AG04449 (cell line): ENCODE results near the gene DEFB123.
"Not testable (repeated sequence)": the region's sequence is repeated elsewhere in the genome, so short reads cannot be mapped to it uniquely, and the experiment has no call there.

Experiments used
- CTCF ChIA-PET: fragments of 350-600 bp; formaldehyde crosslinking; extraction: SDS; loops from one replicate; lab custom pipeline; 2021; ENCODE audit warnings: antibody characterized with exemption; lab: Yijun Ruan, JAX
- POLR2A ChIA-PET: fragments of 400-600, 350-600 bp; formaldehyde crosslinking; extraction: SDS; loops from one replicate; lab custom pipeline; 2020; ENCODE audit warnings: antibody characterized with exemption, inconsistent platforms; lab: Yijun Ruan, JAX
- DNase-seq: peaks from one replicate; pipeline ENCODE4 v3.0.0-alpha.2; 2010; ENCODE audit warnings: low read depth, low spot score
- H3K4me3 ChIP-seq: 2 replicates; pipeline ENCODE4 v1.5.1; 2011; ENCODE audit warnings: low read depth, mild to moderate bottlenecking, control low read depth, low read length
- TF ChIP-seq, protein P1 (sequence below): IDR thresholded peaks from one replicate; pipeline ENCODE4 v1.5.1; 2011; ENCODE audit warnings: mild to moderate bottlenecking, moderate library complexity, low read length, control low read depth, inconsistent platforms; ENCODE audit not compliant: insufficient read depth; ENCODE audit errors: missing control alignments

The DEFB123 gene

DNA sequence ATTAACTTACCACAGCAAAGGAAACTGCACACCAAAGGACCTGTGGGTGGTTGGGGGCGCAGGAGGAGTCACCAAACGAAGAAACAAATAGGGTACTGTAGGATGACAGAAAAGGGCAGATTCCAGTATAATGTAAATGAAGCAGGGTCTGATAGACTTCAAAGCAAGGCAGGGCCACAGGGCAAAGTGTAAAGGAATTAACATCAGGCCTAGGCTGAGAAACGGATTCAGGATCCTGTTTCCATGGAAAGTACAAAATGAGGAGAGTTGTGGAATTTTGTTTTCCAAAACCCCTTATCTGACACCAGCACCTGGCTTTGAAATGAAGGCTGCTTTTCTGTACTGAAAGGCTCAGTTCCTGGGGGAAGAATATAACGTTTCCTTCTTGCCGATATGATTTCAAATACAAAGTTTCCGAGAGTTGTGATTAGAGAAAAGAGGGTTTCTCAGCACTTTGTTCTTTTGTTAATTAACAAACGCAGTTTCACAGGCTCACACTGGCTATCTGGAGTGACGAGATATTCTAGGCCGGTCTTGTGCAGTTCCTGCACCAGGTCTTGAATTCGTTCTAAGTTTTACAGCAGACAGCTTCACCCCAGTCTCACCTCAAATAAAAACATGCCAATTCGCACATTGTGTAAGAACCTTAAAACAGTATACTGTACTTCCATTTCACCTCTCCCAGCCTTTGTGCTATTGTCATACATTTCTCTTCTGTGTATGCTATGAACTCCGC lies 5.8 kb downstream of the DEFB123 start:
- POLR2A ChIA-PET, result no interaction called here
- TF ChIP-seq, protein P1, sequence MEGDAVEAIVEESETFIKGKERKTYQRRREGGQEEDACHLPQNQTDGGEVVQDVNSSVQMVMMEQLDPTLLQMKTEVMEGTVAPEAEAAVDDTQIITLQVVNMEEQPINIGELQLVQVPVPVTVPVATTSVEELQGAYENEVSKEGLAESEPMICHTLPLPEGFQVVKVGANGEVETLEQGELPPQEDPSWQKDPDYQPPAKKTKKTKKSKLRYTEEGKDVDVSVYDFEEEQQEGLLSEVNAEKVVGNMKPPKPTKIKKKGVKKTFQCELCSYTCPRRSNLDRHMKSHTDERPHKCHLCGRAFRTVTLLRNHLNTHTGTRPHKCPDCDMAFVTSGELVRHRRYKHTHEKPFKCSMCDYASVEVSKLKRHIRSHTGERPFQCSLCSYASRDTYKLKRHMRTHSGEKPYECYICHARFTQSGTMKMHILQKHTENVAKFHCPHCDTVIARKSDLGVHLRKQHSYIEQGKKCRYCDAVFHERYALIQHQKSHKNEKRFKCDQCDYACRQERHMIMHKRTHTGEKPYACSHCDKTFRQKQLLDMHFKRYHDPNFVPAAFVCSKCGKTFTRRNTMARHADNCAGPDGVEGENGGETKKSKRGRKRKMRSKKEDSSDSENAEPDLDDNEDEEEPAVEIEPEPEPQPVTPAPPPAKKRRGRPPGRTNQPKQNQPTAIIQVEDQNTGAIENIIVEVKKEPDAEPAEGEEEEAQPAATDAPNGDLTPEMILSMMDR, result no peak
- H3K4me3 ChIP-seq, result no peak overlapping the region
- DNase-seq, result no peak
- CTCF ChIA-PET, result no interaction called here

DNA sequence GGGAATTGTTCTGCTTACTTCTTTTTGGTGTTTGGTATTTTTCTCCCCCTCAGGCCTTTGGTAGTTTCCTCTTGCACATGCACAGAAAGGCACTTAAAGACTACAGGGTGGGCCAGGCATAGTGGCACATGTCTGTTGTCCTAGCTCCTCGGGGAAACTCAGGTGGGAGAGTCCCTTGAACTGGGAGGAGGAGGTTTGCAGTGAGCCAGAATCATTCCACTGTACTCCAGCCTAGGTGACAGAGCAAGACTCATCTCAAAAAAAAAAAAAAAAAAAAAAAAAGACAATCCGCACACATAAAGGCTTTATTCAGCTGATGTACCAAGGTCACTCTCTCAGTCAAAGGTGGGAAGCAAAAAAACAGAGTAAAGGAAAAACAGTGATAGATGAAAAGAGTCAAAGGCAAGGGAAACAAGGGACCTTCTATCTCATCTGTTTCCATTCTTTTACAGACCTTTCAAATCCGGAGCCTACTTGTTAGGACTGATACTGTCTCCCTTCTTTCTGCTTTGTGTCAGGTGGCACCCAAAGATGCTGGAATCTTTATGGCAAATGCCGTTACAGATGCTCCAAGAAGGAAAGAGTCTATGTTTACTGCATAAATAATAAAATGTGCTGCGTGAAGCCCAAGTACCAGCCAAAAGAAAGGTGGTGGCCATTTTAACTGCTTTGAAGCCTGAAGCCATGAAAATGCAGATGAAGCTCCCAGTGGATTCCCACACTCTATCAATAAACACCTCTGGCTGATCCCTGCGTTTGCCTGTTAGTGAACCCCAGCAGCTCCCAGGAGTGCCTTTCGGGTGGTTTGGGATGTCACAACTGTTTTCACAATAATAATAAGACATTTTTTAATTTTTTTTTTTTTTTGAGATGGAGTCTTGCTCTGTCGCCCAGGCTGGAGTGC lies 9.3 kb downstream of the DEFB123 start:
- CTCF ChIA-PET, result interaction anchor here (0.9 to 2.4 kb wide), 3 partner anchors 9 to 53 kb away, joined by 3 to 12 read pairs (median 10); partner anchors contain the start of gene DEFB123
- TF ChIP-seq, protein P1, result no peak
- no peak overlapping the region for H3K4me3 ChIP-seq

DNA sequence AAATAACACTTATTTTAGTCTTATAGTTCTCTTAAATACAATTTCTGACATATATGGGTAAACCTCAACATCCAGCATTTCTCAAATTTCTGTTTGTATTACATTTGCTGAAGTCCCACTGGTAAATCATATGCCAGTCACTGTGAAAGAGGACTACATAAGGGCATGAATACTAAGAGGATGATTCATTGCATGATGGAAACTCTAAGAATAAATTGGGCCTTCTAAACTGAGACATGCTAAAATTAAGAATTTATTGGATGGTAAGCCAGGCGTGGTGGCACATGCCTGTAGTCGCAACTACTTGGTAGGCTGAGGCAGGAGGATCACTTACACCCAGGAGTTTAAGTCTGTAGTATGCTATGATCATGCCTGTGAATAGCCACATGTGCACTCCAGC lies 12.1 kb downstream of the DEFB123 start:
- DNase-seq, result no peak
- no peak overlapping the region for H3K4me3 ChIP-seq
- TF ChIP-seq, protein P1, result no peak
- POLR2A ChIA-PET, result no interaction called here
- CTCF ChIA-PET, result no interaction called here

More for the DNA sequence above, 9.3 kb downstream of the DEFB123 start:
- no peak for DNase-seq
- POLR2A ChIA-PET, result no interaction called here

DNA sequence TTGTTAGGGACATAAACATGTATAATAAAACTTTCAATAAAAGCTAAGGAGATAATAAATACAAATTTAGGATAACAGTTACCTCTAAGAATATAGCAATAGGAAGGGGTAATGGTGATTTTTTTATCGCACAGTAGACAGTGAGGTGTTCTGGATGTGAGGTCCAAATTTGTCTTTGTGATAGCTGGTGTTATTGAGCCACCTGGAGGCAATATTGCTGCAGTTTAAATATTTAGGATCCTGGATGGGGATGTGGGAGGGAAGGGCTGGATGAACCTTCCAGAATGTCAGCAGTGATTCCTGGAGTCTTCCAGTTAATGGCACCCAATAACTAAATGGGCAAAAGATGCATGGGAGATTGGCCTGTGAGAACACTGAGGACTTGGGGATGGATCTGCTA lies 13.9 kb downstream of the DEFB123 start:
- POLR2A ChIA-PET, result no interaction called here
- H3K4me3 ChIP-seq, result no peak overlapping the region
- CTCF ChIA-PET, result interaction anchor here (1.6 to 1.8 kb wide), 2 partner anchors 47 to 49 kb away, joined by 6 to 8 read pairs; no protein-coding TSS in a partner anchor
- TF ChIP-seq, protein P1, result no peak
- DNase-seq, result no peak

DNA sequence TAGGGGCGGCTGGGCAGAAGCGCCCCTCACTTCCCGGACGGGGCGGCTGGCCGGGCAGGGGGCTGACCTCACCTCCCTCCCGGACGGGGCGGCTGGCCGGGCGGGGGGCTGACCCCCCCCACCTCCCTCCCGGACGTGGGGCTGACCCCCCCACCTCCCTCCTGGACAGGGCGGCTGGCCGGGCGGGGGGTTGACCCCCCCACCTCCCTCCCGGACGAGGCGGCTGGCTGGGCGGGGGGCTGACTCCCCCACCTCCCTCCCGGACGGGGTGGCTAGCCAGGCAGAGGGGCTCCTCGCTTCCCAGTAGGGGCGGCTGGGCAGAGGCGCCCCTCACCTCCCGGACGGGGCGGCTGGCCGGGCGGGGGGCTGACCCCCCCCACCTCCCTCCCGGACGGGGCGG lies 30.5 kb downstream of the DEFB123 start:
- H3K4me3 ChIP-seq, CTCF ChIA-PET, DNase-seq, POLR2A ChIA-PET: not testable (repeated sequence)

DNA sequence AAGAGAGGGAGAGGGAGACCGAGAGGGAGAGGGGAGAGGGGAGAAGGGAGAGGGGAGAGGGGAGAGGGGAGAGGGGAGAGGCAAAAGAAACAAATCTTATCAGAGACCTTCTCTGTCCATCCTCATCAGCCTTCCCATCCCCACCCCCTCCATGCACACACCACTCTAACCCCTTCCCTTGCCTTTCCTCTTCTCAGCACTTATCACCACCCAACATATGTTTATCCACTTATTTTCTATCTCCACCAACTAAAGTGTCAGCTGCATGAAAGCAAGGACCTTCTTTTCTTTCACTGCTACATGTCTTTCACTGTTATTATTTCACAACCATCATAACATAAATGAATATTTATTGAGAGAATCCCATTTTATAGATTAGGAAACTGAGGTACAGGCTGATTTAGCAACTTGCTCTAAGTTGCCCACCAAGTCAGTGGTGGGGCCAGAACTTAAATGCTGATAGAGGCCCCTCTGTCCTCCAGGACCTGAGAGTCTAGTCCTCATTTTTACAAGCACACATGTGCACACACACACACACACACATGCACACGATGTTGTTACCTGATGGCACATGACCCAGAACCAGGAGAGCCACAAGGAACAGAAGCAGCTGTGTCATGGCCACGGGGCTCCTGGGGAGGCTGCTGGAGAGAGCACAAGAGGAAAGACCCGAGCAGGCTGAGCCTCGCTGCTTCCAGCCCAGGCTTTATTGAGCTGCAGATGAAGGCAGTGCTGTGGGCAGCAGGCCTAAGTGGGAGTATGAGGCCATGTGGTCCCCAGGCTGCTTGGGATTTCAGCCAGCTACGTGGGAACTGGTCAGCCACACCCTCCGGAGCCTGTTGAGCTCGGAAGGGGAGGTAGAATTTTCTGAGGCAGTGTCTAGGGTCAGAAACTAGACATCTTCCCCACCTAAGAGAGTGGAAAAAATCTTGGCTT lies 32.2 kb downstream of the DEFB123 start:
- POLR2A ChIA-PET, result no interaction called here
- H3K4me3 ChIP-seq, result no peak overlapping the region
- CTCF ChIA-PET, result interaction anchor here (1.0 to 7.9 kb wide), 4 partner anchors 13 to 31 kb away, joined by 3 to 41 read pairs (median 11); no protein-coding TSS in a partner anchor
- DNase-seq, result no peak
- TF ChIP-seq, protein P1, result no peak
